ENCODE measurements around the gene VPS39. TPM values are rescaled to one million over a fixed set of nuclear protein-coding genes. Genes with fewer than 3 reads are reported as not detected.
"Not testable (repeated sequence)": the region's sequence is repeated elsewhere in the genome, so short reads cannot be mapped to it uniquely, and the experiment has no call there.

Gene VPS39
- 24.0 and 39.7 TPM in 2 replicates for total RNA-seq (2014; rRNA removed; shearing (Covaris generic))

- DNase-seq (ENCODE audit: low spot score), result peak; percentile 80
These were observed at the start of gene VPS39 for GRCh38 chr15:42207674-42208579. Gene VPS39 (minus strand): TSS chr15:42208304. CDS start chr15:42208153, 151 bp downstream.

GRCh38 chr15:42253300-42253699, 45.2 kb upstream of the VPS39 start:
- no peak for DNase-seq (ENCODE audit: low spot score)

GRCh38 chr15:42240823-42241222, 32.7 kb upstream of the VPS39 start:
- no peak for DNase-seq (ENCODE audit: low spot score)

GRCh38 chr15:42239528-42240182, 31.6 kb upstream of the VPS39 start:
- no peak for DNase-seq (ENCODE audit: low spot score)

GRCh38 chr15:42233107-42233506, 25.0 kb upstream of the VPS39 start:
- no peak for DNase-seq (ENCODE audit: low spot score)

- DNase-seq (ENCODE audit: low spot score), result no peak
These were observed 24.5 kb upstream of the VPS39 start for GRCh38 chr15:42232606-42233005.

- no peak for DNase-seq (ENCODE audit: low spot score)
These were observed 23.0 kb upstream of the VPS39 start for GRCh38 chr15:42231088-42231487.

- DNase-seq (ENCODE audit: low spot score), result not testable (repeated sequence)
These were observed 20.9 kb upstream of the VPS39 start for GRCh38 chr15:42228981-42229380.

- no peak for DNase-seq (ENCODE audit: low spot score)
These were observed 19.9 kb upstream of the VPS39 start for GRCh38 chr15:42228036-42228435.

- no peak for DNase-seq (ENCODE audit: low spot score)
These were observed 18.5 kb upstream of the VPS39 start for GRCh38 chr15:42226648-42227047.

GRCh38 chr15:42220216-42220615, 12.1 kb upstream of the VPS39 start:
- no peak for DNase-seq (ENCODE audit: low spot score)

- DNase-seq (ENCODE audit: low spot score), result no peak
These were observed 11.0 kb upstream of the VPS39 start for GRCh38 chr15:42218953-42219592.

- DNase-seq (ENCODE audit: low spot score), result no peak
These were observed 9.5 kb upstream of the VPS39 start for GRCh38 chr15:42217568-42217967.

- DNase-seq (ENCODE audit: low spot score), result no peak
These were observed 8.1 kb upstream of the VPS39 start for GRCh38 chr15:42215913-42216829.

GRCh38 chr15:42214600-42214999, 6.5 kb upstream of the VPS39 start:
- no peak for DNase-seq (ENCODE audit: low spot score)

- no peak for DNase-seq (ENCODE audit: low spot score)
These were observed 5.4 kb upstream of the VPS39 start for GRCh38 chr15:42213511-42213910.

GRCh38 chr15:42210696-42211095, 2.6 kb upstream of the VPS39 start:
- no peak for DNase-seq (ENCODE audit: low spot score)

- no peak for DNase-seq (ENCODE audit: low spot score)
These were observed 1.7 kb downstream of the VPS39 start for GRCh38 chr15:42206406-42206805.

GRCh38 chr15:42203891-42204290, 4.2 kb downstream of the VPS39 start:
- DNase-seq (ENCODE audit: low spot score), result no peak

GRCh38 chr15:42202653-42203052, 5.5 kb downstream of the VPS39 start:
- no peak for DNase-seq (ENCODE audit: low spot score)

- no peak for DNase-seq (ENCODE audit: low spot score)
These were observed 6.3 kb downstream of the VPS39 start for GRCh38 chr15:42201801-42202200.

All from A172 (cell line).